HEK293 (cell line): ENCODE data around the gene WDR3.

Experiments
- ZNF214 ChIP-seq: fragments of 450-650 bp; formaldehyde crosslinking; IDR thresholded peaks from 2 replicates; pipeline ENCODE4 v1.5.1; 2017; ENCODE audit warnings: missing biosample characterization, mild to moderate bottlenecking, missing genetic modification characterization, borderline replicate concordance
- ZNF664 ChIP-seq: fragments of 450-650 bp; formaldehyde crosslinking; IDR thresholded peaks from 2 replicates; pipeline ENCODE4 v1.5.1; 2016; ENCODE audit warnings: missing biosample characterization, missing genetic modification characterization

GRCh38 chr1:117890452-117890851, 39.1 kb upstream of the WDR3 start:
- TF ChIP-seq ZNF214 (tag by site-specific recombination), result no peak
- TF ChIP-seq ZNF664, result no peak
